HG02678 (cell line): ENCODE data around the gene HEATR5A.
"Not testable (repeated sequence)": the region's sequence is repeated elsewhere in the genome, so short reads cannot be mapped to it uniquely, and the experiment has no call there.

Experiments
- ATAC-seq: cut with Tn5 transposase; IDR thresholded peaks from one replicate; pipeline ENCODE4 v1.9.1; 2021; ENCODE audit warnings: mild to moderate bottlenecking, moderate library complexity; ENCODE audit not compliant: unreplicated experiment

Gene HEATR5A

DNA sequence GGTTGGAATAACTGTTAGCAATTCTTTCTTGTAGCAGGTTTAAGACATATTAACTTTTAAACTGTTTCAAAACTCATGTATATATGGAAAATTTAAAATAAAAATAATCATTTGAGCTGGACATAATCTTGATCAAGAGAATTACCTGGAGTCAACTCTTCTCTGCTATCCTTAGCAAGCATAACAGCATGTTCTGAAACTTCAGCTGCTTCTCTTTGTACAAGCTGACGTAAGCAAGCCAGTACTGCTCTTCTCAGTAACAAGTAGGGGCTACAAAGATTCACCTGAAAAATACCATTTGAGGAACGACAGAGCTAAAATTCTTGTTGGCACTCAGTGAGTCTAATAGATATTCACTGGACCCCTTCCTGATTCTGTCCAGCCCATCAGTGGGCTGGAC is 83.0 kb downstream of the HEATR5A start:
- no peak for ATAC-seq

DNA sequence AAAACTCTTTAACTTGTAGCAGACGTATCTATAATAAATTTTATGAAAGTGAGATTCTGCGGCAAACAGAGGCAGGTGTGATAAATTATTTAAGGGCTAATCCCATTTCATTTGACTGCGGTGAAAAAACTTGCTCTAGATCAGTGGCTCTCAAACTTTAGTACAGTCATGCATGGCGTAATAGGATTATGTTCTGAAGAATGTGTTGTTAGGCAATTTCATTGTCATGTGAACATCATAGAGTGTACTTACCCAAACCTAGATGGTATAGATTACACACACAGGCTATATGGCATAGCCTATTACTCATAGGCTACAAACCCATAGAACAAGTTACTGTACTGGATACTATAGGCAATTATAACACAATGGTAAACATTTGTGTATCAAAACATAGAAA is 83.7 kb downstream of the HEATR5A start:
- ATAC-seq = no peak

DNA sequence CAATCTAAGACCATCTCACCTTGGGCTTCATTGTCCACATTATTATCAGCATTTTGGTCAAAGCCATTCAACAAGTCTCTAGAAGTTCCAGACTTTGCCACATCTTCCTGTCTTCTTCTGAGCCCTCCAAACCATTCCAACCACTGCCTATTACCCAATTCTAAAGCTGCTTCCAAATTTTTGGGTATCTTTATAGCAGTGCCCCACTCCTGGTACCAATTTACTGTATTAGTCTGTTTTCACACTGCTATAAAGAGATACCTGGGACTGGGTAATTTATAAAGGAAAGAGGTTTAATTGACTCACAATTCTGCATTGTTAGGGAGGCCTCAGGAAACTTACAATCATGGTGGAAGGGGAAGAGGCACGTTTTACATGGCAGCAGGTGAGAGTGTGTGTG is 89.0 kb downstream of the HEATR5A start:
- not testable (repeated sequence) for ATAC-seq

DNA sequence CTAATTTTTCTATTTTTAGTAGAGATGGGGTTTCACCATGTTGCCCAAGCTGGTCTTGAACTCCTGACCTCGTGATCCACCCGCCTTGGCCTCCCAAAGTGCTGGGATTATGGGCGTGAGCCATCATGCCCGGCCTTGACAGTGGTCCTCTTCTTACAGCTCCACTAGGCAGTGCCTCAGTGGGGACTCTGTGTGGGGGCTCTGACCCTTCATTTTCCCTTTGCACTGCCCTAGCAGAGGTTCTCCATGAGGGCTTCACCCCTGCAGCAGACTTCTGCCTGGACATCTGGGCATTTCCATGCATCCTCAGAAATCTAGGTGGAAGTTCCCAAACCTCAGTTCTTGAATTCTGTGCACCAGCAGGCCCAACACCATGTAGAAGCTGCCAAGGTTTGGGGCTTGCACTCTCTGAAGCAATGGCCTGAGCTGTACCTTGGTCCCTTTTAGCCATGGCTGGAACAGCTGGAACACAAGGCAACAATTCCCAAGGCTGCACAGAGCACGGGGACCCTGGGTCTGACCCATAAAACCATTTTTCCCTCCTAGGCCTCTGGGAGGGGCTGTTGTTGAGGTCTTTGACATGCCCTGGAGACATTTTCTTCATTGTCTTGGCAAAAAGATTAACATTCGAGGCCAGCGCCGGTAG is 90.4 kb downstream of the HEATR5A start:
- ATAC-seq = not testable (repeated sequence)

DNA sequence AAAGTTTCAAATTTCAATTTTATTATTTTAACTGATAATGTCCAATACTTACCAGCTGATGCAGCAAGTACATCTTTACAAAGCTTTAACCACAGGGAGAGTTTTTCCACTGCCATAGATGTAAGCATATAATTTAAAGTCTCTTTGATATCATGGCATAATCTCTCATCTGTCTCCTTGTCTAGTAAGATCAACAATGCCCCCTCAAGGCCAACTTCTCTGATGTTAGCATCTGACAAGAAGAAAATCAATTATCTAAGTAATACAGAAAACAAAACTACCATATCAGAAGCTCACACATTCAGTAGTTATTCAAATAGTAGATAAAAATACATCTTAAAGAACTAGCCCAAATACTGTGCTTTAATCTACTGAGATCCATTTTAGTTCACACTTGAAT is 94.2 kb downstream of the HEATR5A start:
- ATAC-seq = no peak

DNA sequence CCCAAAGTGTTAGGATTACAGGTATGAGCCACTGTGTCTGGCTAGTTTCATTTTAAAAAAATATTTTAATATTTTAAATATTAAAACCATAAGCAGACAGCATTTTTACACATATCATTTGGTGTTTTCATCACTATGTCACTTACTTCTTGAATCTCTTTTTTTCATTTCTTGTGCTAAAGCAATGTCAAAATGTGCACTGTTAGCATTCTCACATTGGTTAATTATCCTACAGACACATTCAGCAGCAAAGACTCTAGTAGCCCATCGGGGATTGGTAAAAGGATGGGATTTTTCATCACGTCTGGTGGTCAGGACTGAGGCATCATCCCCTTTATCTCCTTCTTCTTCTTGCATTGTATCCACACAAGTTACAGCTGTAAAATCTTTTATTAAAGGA is 96.9 kb downstream of the HEATR5A start:
- no peak for ATAC-seq

DNA sequence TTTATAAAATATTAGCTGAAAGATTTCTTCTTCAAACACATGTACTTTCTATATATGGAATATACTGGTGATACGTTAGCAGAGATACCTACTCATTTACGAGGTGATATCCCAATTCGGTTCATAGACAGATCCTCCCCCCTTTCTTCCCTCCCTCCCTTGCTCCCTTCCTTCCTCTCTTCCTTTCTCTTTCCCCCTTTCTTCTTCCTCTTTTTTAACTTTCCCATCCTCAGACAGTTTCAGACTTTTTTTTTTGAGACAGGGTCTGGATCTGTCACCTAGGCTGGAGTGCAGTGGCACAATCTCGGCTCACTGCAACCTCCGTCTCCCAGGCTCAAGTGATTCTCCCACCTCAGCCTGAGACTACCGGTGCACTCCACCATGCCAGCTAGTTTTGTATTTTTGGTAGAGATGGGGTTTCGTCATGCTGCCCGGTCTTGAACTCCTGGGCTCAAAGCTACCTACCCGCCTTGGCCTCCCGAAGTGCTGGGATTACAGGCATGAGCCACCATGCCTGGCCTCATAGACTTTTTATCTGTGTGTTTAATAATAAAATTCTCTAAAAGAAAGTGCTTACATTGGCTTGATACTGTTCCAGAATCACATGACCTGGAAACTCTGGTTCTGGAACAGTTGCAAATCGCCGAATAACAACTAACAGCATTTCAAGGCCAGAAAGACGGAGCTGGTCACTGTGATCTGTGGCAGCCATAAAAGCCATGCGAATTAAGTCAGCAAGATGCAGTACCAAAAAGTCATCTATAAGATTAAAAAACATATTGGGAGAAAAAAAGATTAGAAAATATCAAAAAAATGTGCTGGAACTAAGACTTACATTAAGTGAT is 99.2 kb downstream of the HEATR5A start:
- no peak for ATAC-seq

DNA sequence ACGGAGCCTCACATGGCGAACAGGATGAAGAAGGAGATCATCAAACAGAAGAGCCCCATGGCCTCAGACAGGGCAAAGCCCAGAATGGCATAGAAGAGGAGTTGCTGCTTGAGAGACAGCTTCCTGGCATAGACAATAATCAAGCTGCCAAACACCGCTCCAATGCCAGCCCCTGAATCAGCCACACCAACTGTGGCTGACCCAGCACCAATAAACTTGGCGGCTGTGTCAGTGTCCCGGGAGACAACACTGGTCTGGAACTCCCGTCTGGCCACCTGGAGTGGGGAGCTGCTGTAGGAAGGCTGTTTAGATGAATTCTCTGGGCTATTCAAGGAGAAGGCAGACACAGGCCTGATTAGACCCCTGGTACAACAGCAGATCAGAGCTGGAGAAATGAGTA is 100.1 kb downstream of the HEATR5A start:
- ATAC-seq = no peak

DNA sequence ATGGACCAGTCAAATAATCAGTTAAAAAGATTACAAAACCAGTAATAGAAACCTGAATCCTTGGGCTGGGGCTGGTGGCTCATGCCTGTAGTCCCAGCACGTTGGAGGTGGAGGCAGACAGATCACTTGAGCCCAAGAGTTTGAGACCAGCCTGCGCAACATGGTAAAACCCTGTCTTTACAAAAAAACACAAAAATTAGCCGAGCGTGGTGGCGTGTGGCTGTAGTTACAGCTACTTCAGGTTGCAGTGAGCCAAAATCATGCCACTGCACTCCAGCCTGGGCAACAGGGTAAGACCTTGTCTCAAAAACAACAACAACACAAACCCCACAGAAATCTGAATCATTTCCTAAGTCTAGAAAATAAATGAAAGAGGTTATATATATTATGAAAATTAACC is 100.6 kb downstream of the HEATR5A start:
- no peak for ATAC-seq

DNA sequence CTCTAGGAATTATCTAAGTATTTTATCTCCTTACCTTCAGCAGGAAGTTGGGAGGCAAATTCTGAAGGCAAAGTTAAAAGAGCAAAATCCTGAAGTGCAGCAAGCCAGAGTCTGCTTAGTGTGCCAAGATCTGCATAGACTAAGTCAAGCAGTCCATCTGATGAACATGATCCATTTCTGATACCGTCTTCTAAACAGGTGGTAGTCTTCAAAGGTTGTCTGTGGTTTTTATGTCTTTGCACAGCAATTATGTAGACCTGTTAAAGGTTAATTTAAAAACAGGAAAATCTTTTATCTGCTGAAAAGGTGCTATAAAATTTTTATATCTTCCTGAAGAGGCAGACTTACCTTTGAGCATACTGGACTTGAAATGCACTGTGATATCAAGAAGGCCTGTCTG is 107.4 kb downstream of the HEATR5A start:
- no peak for ATAC-seq

DNA sequence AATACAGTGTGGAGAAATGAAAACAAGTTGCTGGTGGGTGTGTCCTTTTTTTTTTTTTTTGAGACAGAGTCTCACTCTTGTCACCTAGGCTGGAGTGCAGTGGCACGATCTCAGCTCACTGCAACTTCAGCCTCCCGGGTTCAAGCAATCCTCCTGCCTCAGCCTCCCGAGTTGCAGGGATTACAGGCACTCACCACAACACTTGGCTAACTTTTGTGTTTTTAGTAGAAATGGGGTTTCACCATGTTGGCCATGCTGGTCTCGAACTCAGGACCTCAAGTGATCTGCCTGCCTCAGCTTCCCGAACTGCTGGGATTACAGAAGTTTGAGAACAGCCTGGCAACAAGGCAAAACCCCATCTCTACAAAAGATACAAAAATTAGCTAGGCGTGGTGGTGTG is 108.0 kb downstream of the HEATR5A start:
- not testable (repeated sequence) for ATAC-seq

DNA sequence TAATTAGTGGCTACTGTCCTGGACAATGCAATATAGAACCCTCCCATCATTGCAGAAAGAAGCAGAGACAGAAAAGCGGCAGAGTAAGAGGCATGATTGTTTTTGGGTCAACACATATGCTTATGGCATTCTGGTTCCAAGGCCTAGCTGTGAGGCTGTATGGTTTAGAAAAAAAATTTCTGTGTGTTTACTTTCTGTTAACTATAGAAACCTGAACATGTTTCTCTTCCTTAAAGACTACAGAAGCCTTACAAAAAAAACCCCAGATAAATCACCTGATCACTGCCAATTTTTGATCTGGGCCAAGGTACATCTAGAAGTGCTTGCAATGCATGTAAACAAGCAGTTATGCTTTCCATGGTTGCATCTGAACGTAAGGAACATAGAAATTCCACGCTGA is 112.7 kb downstream of the HEATR5A start:
- ATAC-seq = no peak

DNA sequence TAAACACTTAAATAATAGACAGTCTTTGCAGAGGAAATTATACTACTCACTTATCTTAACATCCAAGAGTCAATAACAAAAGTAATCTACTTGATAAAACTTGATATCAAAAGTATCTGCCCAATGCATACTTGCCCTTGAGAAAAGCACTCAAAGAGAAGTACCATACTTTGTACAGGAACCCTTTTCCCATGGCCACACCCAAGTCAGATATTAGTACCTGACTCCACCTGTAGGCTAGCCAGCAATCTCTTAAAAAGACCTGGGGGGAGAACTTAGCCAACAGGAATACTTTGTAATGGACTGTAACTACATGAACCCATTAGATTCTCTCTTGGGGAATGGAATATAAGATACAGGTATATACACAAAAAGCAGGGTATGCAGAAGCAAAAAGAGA is 113.2 kb downstream of the HEATR5A start:
- no peak for ATAC-seq

DNA sequence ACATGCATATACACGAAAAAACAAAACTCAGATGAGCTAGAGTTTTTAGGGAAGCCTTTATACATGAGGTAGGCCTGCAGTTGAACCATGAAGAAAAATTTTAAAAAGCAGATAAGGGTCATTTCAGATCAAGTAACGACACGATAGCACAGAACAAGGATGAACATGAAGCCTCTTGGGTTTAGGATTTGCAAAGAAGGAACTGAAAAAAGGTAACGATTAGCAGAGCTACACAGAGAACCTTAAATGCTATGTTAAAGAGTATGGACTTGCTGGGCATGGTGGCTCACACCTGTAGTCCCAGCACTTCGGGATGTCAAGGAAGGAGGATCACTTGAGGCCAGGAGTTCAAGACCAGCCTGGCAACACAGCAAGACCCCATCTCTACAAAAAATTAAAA is 116.7 kb downstream of the HEATR5A start:
- ATAC-seq = no peak

DNA sequence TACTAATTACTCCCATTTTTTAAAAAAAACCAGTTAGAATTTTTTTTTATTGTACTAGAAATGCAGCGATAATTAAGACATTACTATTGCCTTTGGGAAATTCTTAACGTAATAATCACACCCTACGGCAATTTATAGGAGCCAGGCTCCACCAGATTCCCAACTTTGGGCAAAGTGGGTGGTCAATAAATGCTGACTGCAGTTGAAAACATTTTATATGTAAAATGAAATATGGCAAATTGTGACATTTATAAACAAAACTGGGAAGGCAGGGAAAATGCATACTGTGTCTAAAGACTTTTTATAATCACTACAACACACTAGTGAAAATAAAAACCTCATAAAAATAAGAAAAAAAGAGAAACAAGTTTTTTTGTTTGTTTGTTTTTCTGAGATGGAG is 119.5 kb downstream of the HEATR5A start:
- no peak for ATAC-seq

DNA sequence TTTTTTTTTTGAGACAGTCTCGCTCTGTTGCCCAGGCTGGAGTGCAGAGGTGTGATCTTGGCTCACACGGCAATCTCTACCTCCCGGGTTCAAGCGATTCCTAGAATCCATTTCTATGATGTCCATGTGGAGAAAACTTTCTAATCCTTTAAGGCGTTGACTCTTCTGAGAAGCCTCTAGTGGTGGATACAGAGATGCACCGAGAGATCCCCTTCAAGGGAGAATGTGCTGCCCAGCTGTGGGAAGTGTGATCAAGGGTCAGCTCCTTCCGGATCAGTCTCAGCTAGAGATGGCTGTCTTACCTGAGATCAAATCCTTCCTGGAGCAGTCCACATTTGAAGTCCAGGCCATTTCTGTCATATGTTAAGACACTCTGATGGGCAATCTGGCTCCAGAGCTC is 120.1 kb downstream of the HEATR5A start:
- no peak for ATAC-seq

DNA sequence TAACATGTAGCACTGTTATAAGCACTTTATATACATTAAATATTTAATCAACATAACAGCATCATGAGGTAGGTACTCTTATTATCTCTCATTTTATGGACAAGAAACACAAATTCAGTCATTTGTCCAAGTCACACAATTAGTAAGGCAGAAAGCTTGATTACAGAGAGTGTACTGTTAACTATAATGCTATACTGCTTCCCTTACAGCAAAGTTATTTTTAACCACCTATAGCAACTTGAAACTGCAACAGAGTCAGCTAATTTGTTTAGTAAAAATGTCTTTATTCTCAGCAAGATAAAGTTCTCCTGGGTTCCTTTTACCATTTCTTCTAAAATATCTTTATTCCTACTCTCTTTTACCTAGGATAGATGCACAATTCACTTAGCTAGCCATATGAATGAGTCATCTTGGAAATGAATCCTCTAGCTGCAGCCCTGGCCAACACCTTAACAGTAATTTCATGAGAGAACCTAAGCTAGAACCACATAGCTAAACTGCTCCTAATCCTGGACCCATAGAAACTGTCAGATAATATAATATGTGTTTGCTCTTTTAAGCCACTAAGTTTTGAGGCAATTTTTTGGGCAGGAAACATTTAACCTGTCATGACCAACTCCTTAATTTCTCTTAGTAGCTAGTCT is 122.5 kb downstream of the HEATR5A start:
- ATAC-seq = peak; percentile 70

DNA sequence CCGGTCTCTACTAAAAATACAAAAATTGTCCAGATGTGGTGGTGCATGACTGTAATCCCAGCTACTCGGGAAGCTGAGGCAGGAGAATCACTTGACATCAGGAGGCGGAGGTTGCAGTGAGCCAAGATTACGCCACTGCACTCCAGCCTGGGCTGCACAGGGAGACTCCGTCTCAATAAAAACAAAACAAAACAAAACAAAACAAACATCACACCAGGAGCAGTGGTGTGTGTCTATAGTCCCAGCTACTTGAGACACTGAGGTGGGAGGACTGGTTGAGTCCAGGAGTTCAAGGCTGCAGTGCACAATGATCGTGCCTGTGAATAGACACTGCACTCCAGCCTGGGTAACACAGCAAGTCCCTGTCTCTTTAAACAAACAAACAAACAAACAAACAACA is 123.2 kb downstream of the HEATR5A start:
- no peak for ATAC-seq

DNA sequence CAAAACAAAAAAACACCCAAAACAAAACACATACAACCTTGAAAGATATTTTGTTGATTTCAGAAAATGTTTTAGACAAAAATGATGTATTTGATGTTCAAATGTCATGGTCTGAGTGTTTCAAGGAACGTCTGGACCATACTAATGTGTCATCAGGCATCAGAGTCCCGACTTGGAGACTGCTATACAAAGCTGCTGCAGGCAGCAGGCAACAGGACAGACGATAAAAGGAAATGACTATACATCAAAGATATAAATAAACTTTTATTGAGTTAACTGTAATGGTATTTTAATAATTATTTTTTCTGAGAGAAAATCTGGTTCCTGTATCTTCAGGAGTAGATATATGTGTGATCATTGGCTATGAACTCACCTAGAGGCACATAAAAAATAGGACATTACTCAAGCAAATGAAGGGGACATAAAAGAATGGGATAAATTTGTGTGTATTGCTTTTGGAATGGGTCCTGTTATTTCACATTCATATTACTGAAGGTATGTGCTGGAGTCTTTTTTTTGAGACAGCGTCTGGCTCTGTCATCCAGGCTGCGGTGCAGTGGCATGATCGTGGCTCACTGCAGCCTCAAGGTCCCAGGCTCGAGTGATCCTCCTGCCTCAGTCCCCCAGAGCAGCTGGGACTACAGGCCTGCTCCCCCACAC is 125.5 kb downstream of the HEATR5A start:
- no peak for ATAC-seq

DNA sequence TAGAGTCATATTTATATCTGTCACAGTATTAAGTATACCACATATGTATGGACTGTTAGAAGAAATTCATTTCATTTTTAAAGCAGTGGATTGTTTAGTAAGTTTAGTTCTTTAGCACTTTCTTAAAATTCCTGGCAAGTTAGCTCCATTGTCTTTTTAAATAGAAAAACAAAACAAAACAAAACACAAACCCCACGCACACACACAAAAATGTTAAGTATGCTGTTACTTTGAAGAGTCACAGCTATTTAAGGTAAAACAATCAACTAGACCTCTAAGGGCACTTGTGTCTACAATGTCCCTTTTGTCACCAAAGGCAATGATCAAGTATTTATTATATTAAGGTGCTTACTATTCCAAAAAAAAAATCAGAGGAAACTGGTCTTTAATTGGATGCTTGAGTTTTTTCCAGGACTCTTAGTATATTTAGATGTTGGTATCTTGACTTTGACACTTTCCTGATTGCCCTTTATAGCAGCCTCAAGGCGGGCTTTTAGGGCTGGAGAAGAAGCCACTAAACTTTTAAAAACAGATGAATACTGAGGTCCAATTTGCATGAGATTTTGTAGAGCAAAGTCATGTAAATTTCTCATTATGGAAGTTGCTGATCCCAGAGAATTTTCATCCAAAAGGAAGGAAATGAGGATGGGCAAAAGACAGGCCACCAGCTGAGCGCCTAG is 127.3 kb downstream of the HEATR5A start:
- no peak for ATAC-seq

DNA sequence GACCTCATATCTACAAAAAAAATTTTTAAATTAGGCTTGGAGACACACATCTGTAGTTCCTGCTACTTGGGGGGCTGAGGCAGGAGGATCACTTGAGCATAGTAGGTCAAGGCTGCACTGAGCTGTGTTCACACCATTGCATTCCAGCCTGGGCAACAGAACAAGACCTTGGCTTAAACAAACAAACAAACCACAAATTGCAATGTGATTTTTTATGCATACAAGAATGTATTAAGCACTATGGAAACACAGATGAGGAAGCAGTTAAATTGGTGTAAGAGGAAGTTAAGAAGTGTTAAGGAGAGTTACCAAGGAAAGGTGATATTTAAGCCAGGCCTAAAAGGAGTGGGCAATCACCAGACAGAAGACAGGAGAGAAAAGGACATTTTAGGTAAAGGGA is 129.1 kb downstream of the HEATR5A start:
- no peak for ATAC-seq
